PC-9 (cell line): ENCODE results near the gene HEPACAM.

Experiments used
- EZH2 ChIP-seq: fragments of 200-600 bp; sonication (generic); IDR thresholded peaks from 2 replicates; pipeline ENCODE4 v1.8.0; 2017; ENCODE audit warnings: antibody characterized with exemption, low read depth
- TF ChIP-seq, protein P1 (sequence below): fragments of 200-600 bp; sonication (generic); conservative IDR thresholded peaks from 2 replicates; pipeline ENCODE4 v1.6.1; 2017; ENCODE audit warnings: mixed run types, antibody characterized with exemption, mild to moderate bottlenecking, moderate library complexity

DNA sequence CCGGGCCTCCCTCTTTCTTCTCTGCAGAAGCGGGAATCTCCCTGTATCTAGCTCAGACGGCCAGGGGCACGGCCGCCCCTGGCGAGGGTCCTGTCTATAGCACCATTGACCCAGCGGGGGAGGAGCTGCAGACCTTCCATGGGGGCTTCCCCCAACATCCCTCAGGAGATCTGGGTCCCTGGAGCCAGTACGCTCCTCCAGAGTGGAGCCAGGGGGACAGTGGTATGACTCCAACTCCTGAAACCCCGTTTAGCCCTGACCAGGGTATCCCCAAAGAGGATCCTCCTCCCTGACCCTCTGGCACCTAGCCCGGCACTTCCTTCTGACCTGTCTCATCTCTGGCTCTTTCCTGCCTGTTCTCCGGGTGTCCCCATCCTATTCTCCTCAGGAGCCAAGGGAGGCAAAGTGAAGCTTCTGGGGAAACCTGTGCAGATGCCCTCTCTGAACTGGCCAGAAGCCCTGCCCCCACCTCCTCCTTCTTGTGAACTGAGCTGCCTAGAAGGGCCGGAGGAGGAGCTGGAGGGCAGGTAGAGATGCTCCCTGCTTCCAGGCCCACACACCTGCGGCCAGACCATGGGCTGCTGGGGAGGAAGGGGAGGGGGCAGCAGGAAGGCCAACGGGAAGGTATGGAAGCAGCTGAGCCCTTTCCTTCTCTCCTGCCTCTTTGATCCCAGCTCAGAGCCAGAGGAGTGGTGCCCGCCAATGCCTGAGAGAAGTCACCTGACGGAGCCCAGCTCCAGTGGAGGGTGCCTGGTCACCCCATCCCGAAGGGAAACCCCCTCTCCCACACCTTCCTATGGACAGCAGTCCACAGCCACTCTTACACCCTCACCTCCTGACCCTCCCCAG, 57.7 kb downstream of the HEPACAM start:
- TF ChIP-seq, protein P1, sequence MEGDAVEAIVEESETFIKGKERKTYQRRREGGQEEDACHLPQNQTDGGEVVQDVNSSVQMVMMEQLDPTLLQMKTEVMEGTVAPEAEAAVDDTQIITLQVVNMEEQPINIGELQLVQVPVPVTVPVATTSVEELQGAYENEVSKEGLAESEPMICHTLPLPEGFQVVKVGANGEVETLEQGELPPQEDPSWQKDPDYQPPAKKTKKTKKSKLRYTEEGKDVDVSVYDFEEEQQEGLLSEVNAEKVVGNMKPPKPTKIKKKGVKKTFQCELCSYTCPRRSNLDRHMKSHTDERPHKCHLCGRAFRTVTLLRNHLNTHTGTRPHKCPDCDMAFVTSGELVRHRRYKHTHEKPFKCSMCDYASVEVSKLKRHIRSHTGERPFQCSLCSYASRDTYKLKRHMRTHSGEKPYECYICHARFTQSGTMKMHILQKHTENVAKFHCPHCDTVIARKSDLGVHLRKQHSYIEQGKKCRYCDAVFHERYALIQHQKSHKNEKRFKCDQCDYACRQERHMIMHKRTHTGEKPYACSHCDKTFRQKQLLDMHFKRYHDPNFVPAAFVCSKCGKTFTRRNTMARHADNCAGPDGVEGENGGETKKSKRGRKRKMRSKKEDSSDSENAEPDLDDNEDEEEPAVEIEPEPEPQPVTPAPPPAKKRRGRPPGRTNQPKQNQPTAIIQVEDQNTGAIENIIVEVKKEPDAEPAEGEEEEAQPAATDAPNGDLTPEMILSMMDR: no peak
- TF ChIP-seq EZH2: no peak
